HFF-Myc (cell line): ENCODE results near the gene TBCD.
"Not testable (repeated sequence)": the region's sequence is repeated elsewhere in the genome, so short reads cannot be mapped to it uniquely, and the experiment has no call there.

Experiments used
- DNase-seq: peaks from one replicate; pipeline ENCODE4 v3.0.0-alpha.2; 2011; ENCODE audit warnings: low read depth; ENCODE audit errors: extremely low read depth
- H3K4me3 ChIP-seq: replicated peaks from 2 replicates; pipeline ENCODE4 v1.5.1; 2011; ENCODE audit warnings: low read depth, mild to moderate bottlenecking, control low read depth, low read length
- CTCF ChIP-seq: IDR thresholded peaks from 2 replicates; pipeline ENCODE4 v1.5.1; 2012; ENCODE audit warnings: mild to moderate bottlenecking, low read depth, low read length, control low read depth; ENCODE audit errors: missing control alignments

Gene TBCD

GRCh38 chr17:82965371-82965770, 213.5 kb downstream of the TBCD start:
- no peak overlapping the region for H3K4me3 ChIP-seq
- no peak for DNase-seq
- no peak for TF ChIP-seq CTCF

GRCh38 chr17:82966415-82966814, 214.6 kb downstream of the TBCD start:
- TF ChIP-seq CTCF = no peak
- no peak for DNase-seq
- no peak overlapping the region for H3K4me3 ChIP-seq

- no peak for TF ChIP-seq CTCF
- no peak for DNase-seq
- H3K4me3 ChIP-seq = no peak overlapping the region
Observed at GRCh38 chr17:82967268-82968032, 215.6 kb downstream of the TBCD start.

- not testable (repeated sequence) for DNase-seq, H3K4me3 ChIP-seq
Observed at GRCh38 chr17:82968033-82968841, 216.4 kb downstream of the TBCD start.

- DNase-seq = no peak
- TF ChIP-seq CTCF = no peak
- H3K4me3 ChIP-seq = no peak overlapping the region
Observed at GRCh38 chr17:82970067-82970466, 218.2 kb downstream of the TBCD start.

- no peak for DNase-seq
- no peak for TF ChIP-seq CTCF
- H3K4me3 ChIP-seq = no peak overlapping the region
Observed at GRCh38 chr17:82970818-82971590, 219.1 kb downstream of the TBCD start.
